Measurements from ENCODE around the gene DCBLD1. TPM values are rescaled to one million over a fixed set of nuclear protein-coding genes. Genes with fewer than 3 reads are reported as not detected.
"Not testable (repeated sequence)": the region's sequence is repeated elsewhere in the genome, so short reads cannot be mapped to it uniquely, and the experiment has no call there.

The DCBLD1 gene
- 13.9 TPM for polyA plus RNA-seq (ENCODE audit: insufficient read length)
- long read RNA-seq, donor 1, partial matches to known transcripts, result 0 of 1 reads
- long read RNA-seq, donor 1, other reads (novel, unspliced or antisense), result 0 of 1 reads
- long read RNA-seq, donor 2, result 0 reads
- long read RNA-seq, donor 3, partial matches to known transcripts, result 75 of 76 reads
- long read RNA-seq, donor 3, other reads (novel, unspliced or antisense), result 0 of 76 reads
- long read RNA-seq, donor 4, result 0 reads
- long read RNA-seq, donor 5, partial matches to known transcripts, result 6 of 7 reads
- long read RNA-seq, donor 5, other reads (novel, unspliced or antisense), result 0 of 7 reads
- long read RNA-seq, donor 6, result 0 reads
- long read RNA-seq, donor 7, result 0 reads
- long read RNA-seq, donor 8, partial matches to known transcripts, result 31 of 39 reads
- long read RNA-seq, donor 8, other reads (novel, unspliced or antisense), result 8 of 39 reads

GRCh38 chr6:117482240-117483003, at the start of gene DCBLD1:
DCBLD1 (plus strand) TSS chr6:117482674; CDS start chr6:117482782, 108 bp downstream.
- DNase-seq, result peak; percentile 72

GRCh38 chr6:117440706-117441525, 41.6 kb upstream of the DCBLD1 start:
- DNase-seq, result no peak

- no peak for DNase-seq
Measured at GRCh38 chr6:117441824-117442264, 40.6 kb upstream of the DCBLD1 start.

GRCh38 chr6:117442313-117442712, 40.2 kb upstream of the DCBLD1 start:
- not testable (repeated sequence) for DNase-seq

- DNase-seq, result no peak
Measured at GRCh38 chr6:117444600-117444999, 37.9 kb upstream of the DCBLD1 start.

GRCh38 chr6:117446861-117447260, 35.6 kb upstream of the DCBLD1 start:
- DNase-seq, result no peak

- no peak for DNase-seq
Measured at GRCh38 chr6:117448011-117448410, 34.5 kb upstream of the DCBLD1 start.

- no peak for DNase-seq
Measured at GRCh38 chr6:117448732-117449485, 33.6 kb upstream of the DCBLD1 start.

- peak; percentile 77 for DNase-seq
Measured at GRCh38 chr6:117449549-117450439, 32.7 kb upstream of the DCBLD1 start.

- no peak for DNase-seq
Measured at GRCh38 chr6:117451671-117452070, 30.8 kb upstream of the DCBLD1 start.

GRCh38 chr6:117456250-117456649, 26.2 kb upstream of the DCBLD1 start:
- no peak for DNase-seq

GRCh38 chr6:117456998-117457397, 25.5 kb upstream of the DCBLD1 start:
- no peak for DNase-seq

GRCh38 chr6:117459204-117459944, 23.1 kb upstream of the DCBLD1 start:
- DNase-seq, result no peak

GRCh38 chr6:117463762-117464665, 18.5 kb upstream of the DCBLD1 start:
- DNase-seq, result no peak

- DNase-seq, result no peak
Measured at GRCh38 chr6:117464700-117465099, 17.8 kb upstream of the DCBLD1 start.

GRCh38 chr6:117465691-117466090, 16.8 kb upstream of the DCBLD1 start:
- no peak for DNase-seq

GRCh38 chr6:117467876-117468275, 14.6 kb upstream of the DCBLD1 start:
- no peak for DNase-seq

GRCh38 chr6:117468527-117468926, 13.9 kb upstream of the DCBLD1 start:
- not testable (repeated sequence) for DNase-seq

GRCh38 chr6:117469356-117469755, 13.1 kb upstream of the DCBLD1 start:
- DNase-seq, result no peak
